ENCODE results near the gene STARD10. TPM values are rescaled to one million over a fixed set of nuclear protein-coding genes. Genes with fewer than 3 reads are reported as not detected.

Gene STARD10
- total and polyA plus RNA-seq, 7 donors = 29.9 to 900 (median 60.1) TPM

DNA sequence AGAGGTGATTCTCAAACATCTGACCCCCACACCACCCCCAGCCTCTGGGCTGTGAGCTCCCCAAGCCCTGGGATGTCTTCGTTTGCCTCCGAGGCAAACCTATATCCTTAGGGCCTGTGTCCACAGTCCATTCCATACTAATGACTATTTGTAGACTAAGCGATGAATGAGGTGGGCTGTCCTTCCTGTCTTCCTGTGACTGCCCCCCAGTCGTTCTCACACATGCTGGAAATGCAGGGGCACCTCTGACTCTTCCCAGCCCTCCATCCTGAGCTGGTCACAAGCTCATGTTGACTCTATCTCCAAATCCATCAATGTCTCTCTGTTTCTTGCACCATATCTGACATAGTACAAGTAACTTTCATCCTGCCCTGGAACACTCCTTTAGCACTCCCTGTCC is 25.1 kb upstream of the STARD10 start:
- intact Hi-C loops (cut with DNase I) = no loop called here
- Histone ChIP-seq H3K27ac (no peak overlapping the region), H3K36me3 (peaks cover 0 to 21% (median 8%) of the 10 kb centered on the region in 4 donors), H3K4me3 (no peak overlapping the region), H3K4me1 (peaks cover 0 to 37% (median 30%) of the 10 kb centered on the region in 4 donors), H3K27me3 (no peaks in the 10 kb centered on the region), H3K9me3 (no peaks in the 10 kb centered on the region)
- no peak for DNase-seq
- WGBS, 2 donors = 94 to 95% methylated on average over 4 of the region's 4 CpGs
- TF ChIP-seq POLR2AphosphoS5 (IDR thresholded peaks at IDR 0.05) (no peak), EP300 (IDR thresholded peaks at IDR 0.05) (no peak), POLR2A (IDR thresholded peaks at IDR 0.05) (no peak)
- TF ChIP-seq, protein P1, sequence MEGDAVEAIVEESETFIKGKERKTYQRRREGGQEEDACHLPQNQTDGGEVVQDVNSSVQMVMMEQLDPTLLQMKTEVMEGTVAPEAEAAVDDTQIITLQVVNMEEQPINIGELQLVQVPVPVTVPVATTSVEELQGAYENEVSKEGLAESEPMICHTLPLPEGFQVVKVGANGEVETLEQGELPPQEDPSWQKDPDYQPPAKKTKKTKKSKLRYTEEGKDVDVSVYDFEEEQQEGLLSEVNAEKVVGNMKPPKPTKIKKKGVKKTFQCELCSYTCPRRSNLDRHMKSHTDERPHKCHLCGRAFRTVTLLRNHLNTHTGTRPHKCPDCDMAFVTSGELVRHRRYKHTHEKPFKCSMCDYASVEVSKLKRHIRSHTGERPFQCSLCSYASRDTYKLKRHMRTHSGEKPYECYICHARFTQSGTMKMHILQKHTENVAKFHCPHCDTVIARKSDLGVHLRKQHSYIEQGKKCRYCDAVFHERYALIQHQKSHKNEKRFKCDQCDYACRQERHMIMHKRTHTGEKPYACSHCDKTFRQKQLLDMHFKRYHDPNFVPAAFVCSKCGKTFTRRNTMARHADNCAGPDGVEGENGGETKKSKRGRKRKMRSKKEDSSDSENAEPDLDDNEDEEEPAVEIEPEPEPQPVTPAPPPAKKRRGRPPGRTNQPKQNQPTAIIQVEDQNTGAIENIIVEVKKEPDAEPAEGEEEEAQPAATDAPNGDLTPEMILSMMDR (IDR thresholded peaks at IDR 0.05) = no peak

DNA sequence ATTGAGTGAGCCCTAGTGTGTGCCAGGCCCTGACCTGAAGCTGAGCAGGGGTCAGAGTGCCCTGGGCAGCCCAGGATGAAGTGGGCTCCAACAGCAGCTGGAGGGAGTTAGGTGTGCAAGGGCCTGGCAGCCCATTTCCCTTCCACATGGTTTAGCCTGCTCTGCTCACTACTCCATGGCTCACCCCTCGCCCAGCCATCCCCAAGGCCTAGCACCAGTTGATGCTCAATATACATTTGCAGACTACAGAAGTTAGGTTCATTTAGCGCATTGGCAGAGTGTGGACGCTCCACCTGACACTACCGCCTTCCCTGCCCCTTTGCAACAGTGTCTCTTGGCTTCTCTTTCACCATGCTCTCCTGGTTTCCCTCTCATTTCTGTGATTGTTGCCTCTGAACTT is 24.1 kb upstream of the STARD10 start:
- Histone ChIP-seq H3K27ac (no peak overlapping the region), H3K4me3 (no peak overlapping the region), H3K27me3 (no peaks in the 10 kb centered on the region), H3K4me1 (peaks cover 0 to 46% (median 36%) of the 10 kb centered on the region in 4 donors), H3K36me3 (peaks cover 0 to 21% (median 8%) of the 10 kb centered on the region in 4 donors), H3K9me3 (no peaks in the 10 kb centered on the region)
- DNase-seq = no peak
- 98% methylated on average over 4 of the region's 4 CpGs for WGBS, 2 donors
- TF ChIP-seq, protein P1 (IDR thresholded peaks at IDR 0.05) = no peak
- no peak for TF ChIP-seq POLR2AphosphoS5 (IDR thresholded peaks at IDR 0.05)
- no peak for TF ChIP-seq EP300 (IDR thresholded peaks at IDR 0.05)
- TF ChIP-seq POLR2A (IDR thresholded peaks at IDR 0.05) = no peak
- intact Hi-C loops (cut with DNase I) = no loop called here

DNA sequence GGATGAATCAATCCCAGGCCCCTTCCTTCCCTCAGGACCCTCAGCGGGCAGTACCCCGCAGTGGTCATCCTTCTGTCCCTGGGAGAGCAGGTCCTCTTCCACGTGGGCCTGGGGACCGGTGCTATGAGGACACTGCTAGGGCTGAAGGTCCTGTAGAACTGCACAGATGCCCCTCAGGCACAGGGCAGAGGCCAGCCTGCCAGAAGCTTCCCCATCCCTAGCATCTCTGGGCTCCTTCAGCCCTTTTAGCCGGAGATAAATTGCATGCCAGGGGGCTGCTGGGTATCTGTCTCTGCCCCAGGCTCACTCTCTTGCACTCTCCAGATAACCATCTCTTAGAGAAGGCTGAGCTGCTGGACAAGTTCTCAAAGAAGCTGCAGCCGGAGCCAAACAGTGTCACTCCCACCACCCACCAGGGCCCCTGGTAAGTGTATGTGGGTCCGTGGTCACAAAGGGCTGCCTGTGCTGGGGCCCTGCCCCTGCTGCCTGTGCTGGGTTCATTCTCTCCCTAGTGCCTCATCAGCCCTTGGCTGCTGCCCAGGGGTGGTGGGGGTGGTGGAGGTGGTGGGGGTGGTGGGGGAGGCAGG is 22.6 kb upstream of the STARD10 start:
- H3K27ac ChIP-seq = no peak overlapping the region
- intact Hi-C loops (cut with DNase I) = no loop called here
- peak overlapping the region in 1 of 4 donors; percentile 92 for H3K4me3 ChIP-seq
- H3K36me3 ChIP-seq = peaks cover 0 to 21% (median 8%) of the 10 kb centered on the region in 4 donors
- H3K27me3 ChIP-seq = no peaks in the 10 kb centered on the region
- no peak for DNase-seq
- TF ChIP-seq POLR2A (IDR thresholded peaks at IDR 0.05) = no peak
- no peak for TF ChIP-seq POLR2AphosphoS5 (IDR thresholded peaks at IDR 0.05)
- TF ChIP-seq, protein P1 (IDR thresholded peaks at IDR 0.05) = no peak
- TF ChIP-seq EP300 (IDR thresholded peaks at IDR 0.05) = no peak
- WGBS, 2 donors = 73 to 85% methylated on average over 7 of the region's 7 CpGs
- H3K4me1 ChIP-seq = peaks cover 0 to 45% (median 42%) of the 10 kb centered on the region in 4 donors
- H3K9me3 ChIP-seq = no peaks in the 10 kb centered on the region

DNA sequence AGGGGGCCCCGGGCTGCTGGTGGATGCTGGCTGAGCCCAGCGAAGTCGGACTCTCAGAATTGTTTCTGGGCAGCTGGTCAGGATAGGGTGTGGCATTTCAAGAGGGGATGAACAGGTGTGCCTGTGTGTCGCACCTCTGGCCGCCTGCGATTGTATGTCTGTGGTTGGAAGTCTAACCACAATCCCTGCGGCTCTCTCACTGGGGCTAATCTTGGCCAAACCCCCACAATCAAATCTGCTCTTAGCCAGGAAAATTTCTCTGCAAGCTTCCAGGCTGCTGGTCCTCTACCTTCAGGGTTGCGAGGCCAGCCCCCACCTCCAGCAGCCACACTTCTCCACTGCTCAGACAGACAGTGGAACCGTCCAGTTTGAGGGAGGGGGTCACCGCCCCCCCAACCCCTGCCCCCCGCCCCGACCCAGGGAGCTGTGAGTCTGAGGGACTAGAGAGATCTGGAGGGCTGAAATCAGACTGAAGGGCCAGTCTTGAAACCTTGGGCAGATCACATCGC is 21.3 kb upstream of the STARD10 start:
- Histone ChIP-seq H3K4me1 (peaks cover 0 to 39% (median 37%) of the 10 kb centered on the region in 4 donors), H3K9me3 (no peaks in the 10 kb centered on the region), H3K4me3 (peak overlapping the region; percentile 73 to 94 (median 84)), H3K36me3 (peaks cover 0 to 21% (median 8%) of the 10 kb centered on the region in 4 donors), H3K27me3 (no peaks in the 10 kb centered on the region), H3K27ac (peak overlapping the region; percentile 87 to 93 (median 92))
- no peak for DNase-seq
- 9 to 10% methylated on average over 13 of the region's 13 CpGs for WGBS, 2 donors
- TF ChIP-seq EP300 (IDR thresholded peaks at IDR 0.05) = no peak
- no peak for TF ChIP-seq POLR2A (IDR thresholded peaks at IDR 0.05)
- no peak for TF ChIP-seq POLR2AphosphoS5 (IDR thresholded peaks at IDR 0.05)
- TF ChIP-seq, protein P1 (IDR thresholded peaks at IDR 0.05) = no peak
- intact Hi-C loops (cut with DNase I) = loop anchor here (2.0 kb wide), 2 partner anchors 22 to 90 kb away; no protein-coding TSS in a partner anchor
